Measurements from ENCODE around the gene ARHGDIB. TPM values are rescaled to one million over a fixed set of nuclear protein-coding genes. Genes with fewer than 3 reads are reported as not detected.

ARHGDIB gene
- total and polyA plus RNA-seq, 2 of the 13 experiments (the other 11 are each of a cell fraction or from before 2014, with no cell fraction given) = 0.11 to 0.87 TPM

DNA sequence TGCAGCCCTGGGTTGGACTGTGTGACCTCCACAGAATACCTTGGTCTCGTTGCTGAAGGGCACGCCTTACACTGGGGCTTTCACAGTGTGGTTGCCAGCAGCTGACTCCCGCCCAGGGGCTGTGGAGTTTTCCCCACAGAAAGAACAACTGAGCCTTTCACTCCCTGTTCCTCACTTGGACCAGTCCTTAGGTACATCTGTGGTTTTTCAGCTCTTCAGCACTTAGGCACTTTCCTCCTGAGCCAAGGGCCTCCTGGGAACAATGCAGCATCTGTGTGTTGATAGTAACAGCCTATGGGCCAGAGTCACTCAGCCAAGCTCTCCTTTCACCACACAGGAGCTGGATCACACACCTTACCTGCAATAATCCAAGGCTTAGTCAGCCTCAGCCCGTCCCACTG lies 48.0 kb downstream of the ARHGDIB start:
- Histone ChIP-seq H3K4me3 (replicated peaks in 1 of 3; ENCODE audit: insufficient read depth in 1 of 3, low read depth in 2 of 3, low read length in 3 of 3) (no peak overlapping the region), H3K9ac (ENCODE audit: insufficient read depth, low read depth, low read length) (no peak overlapping the region), H3K9me3 (ENCODE audit: low read length) (no peaks in the 10 kb centered on the region), H3K27ac (ENCODE audit: extremely low read length, insufficient read depth, low read length) (no peak overlapping the region), H3K4me2 (ENCODE audit: low read depth, low read length) (no peak overlapping the region), H3K27me3 (ENCODE audit: control insufficient read depth in 1 of 2, insufficient read depth in 2 of 2, low read length in 2 of 2) (no peaks in the 10 kb centered on the region), H2AFZ (ENCODE audit: low read length) (no peak overlapping the region), H4K20me1 (ENCODE audit: insufficient read depth, low read length) (no peaks in the 10 kb centered on the region), H3K4me1 (ENCODE audit: insufficient read depth, low read length) (no peaks in the 10 kb centered on the region), H3K79me2 (ENCODE audit: insufficient read depth, low read length) (no peaks in the 10 kb centered on the region), H3K36me3 (replicated peaks in 1 of 2; ENCODE audit: control insufficient read depth in 1 of 2, insufficient read depth in 2 of 2, low read length in 2 of 2) (no peaks in the 10 kb centered on the region)
- no peak for TF ChIP-seq CENPT (CRISPR knock-in tag; IDR thresholded peaks at IDR 0.05; ENCODE audit: low read depth)
- BruUV-seq (replicated peaks) = no TSS peak
- intact Hi-C loops (cut with micrococcal nuclease; ENCODE audit: unreplicated experiment) = no loop called here
- 81% methylated on average over 1 of the region's 4 CpGs for WGBS (ENCODE audit: low lambda C conversion rate)
- POLR2A ChIA-PET = no interaction called here
- no peak for FAIRE-seq
- DNase-seq (ENCODE audit: low spot score) = no peak
- in situ Hi-C loops (cut with HindIII; ENCODE audit: extremely low pct_ligation_motif_present, low pct_unique_long_range_greater_than_20kb) = no loop called here
- CTCF ChIA-PET (ENCODE audit: low intra/inter-chr PET ratio, low total read pairs) = no interaction called here
- ATAC-seq = no peak

DNA sequence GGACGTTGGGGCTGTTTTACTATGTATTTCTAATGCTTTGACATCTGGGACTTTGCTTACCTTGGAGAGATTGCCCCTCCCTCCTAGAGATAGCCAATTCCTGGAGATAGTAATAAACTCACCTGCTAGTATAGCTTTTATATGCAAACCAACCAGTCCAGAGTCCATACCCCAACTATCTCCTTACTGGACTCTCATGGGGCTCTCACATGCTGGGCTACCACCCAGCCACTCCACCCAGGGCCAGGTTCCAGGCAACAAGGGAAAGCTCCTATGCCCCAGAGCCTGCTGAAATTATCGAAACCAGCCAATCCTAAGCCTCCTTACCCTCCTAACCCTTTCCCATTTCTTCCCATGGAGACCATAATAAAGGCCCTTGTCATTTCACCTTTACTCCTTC lies 50.3 kb downstream of the ARHGDIB start:
- Histone ChIP-seq H3K4me3 (replicated peaks in 1 of 3; ENCODE audit: insufficient read depth in 1 of 3, low read depth in 2 of 3, low read length in 3 of 3) (no peak overlapping the region), H4K20me1 (ENCODE audit: insufficient read depth, low read length) (no peaks in the 10 kb centered on the region), H3K9me3 (ENCODE audit: low read length) (no peaks in the 10 kb centered on the region), H3K36me3 (replicated peaks in 1 of 2; ENCODE audit: control insufficient read depth in 1 of 2, insufficient read depth in 2 of 2, low read length in 2 of 2) (no peaks in the 10 kb centered on the region), H3K79me2 (ENCODE audit: insufficient read depth, low read length) (no peaks in the 10 kb centered on the region), H3K27me3 (ENCODE audit: control insufficient read depth in 1 of 2, insufficient read depth in 2 of 2, low read length in 2 of 2) (no peaks in the 10 kb centered on the region), H3K4me2 (ENCODE audit: low read depth, low read length) (no peak overlapping the region), H2AFZ (ENCODE audit: low read length) (no peak overlapping the region), H3K27ac (ENCODE audit: extremely low read length, insufficient read depth, low read length) (no peak overlapping the region), H3K4me1 (ENCODE audit: insufficient read depth, low read length) (no peaks in the 10 kb centered on the region), H3K9ac (ENCODE audit: insufficient read depth, low read depth, low read length) (no peak overlapping the region)
- no TSS peak for BruUV-seq (replicated peaks)
- ATAC-seq (no peak), DNase-seq (ENCODE audit: low spot score) (no peak), FAIRE-seq (no peak)
- in situ Hi-C loops (cut with HindIII; ENCODE audit: extremely low pct_ligation_motif_present, low pct_unique_long_range_greater_than_20kb) (no loop called here), intact Hi-C loops (cut with micrococcal nuclease; ENCODE audit: unreplicated experiment) (no loop called here)
- POLR2A ChIA-PET = no interaction called here
- 64% methylated on average over 1 of the region's 2 CpGs for WGBS (ENCODE audit: low lambda C conversion rate)
- CTCF ChIA-PET (ENCODE audit: low intra/inter-chr PET ratio, low total read pairs) = no interaction called here
- TF ChIP-seq NCOA2 (CRISPR knock-in tag; IDR thresholded peaks at IDR 0.05) (no peak), ZMYM4 (CRISPR knock-in tag; IDR thresholded peaks at IDR 0.05) (no peak), PCBP2 (optimal IDR thresholded peaks at IDR 0.05; ENCODE audit: low read depth, low read length, poor library complexity, severe bottlenecking) (no peak), SMAD9 (CRISPR knock-in tag; IDR thresholded peaks at IDR 0.05) (no peak), ZNF121 (CRISPR knock-in tag; IDR thresholded peaks at IDR 0.05) (no peak), ZNF460 (CRISPR knock-in tag; IDR thresholded peaks at IDR 0.05; ENCODE audit: borderline replicate concordance) (no peak), ZNF709 (CRISPR knock-in tag; IDR thresholded peaks at IDR 0.05) (no peak), ZNF720 (CRISPR knock-in tag; IDR thresholded peaks at IDR 0.05) (no peak), MED8 (CRISPR knock-in tag; IDR thresholded peaks at IDR 0.05; ENCODE audit: insufficient replicate concordance) (no peak), ZNF768 (CRISPR knock-in tag; IDR thresholded peaks at IDR 0.05) (no peak), FOSL1 (CRISPR knock-in tag; IDR thresholded peaks at IDR 0.05; ENCODE audit: borderline replicate concordance) (no peak), ZNF761 (CRISPR knock-in tag; conservative IDR thresholded peaks at IDR 0.05) (no peak), HDAC1 (CRISPR knock-in tag; IDR thresholded peaks at IDR 0.05) (no peak), ISL2 (CRISPR knock-in tag; IDR thresholded peaks at IDR 0.05) (no peak), ZNF766 (CRISPR knock-in tag; IDR thresholded peaks at IDR 0.05; ENCODE audit: borderline replicate concordance) (no peak), ZNF547 (CRISPR knock-in tag; IDR thresholded peaks at IDR 0.05) (no peak), MXD4 (CRISPR knock-in tag; IDR thresholded peaks at IDR 0.05) (no peak)
- TF ChIP-seq, protein P1, sequence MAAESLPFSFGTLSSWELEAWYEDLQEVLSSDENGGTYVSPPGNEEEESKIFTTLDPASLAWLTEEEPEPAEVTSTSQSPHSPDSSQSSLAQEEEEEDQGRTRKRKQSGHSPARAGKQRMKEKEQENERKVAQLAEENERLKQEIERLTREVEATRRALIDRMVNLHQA (CRISPR knock-in tag; IDR thresholded peaks at IDR 0.05) = no peak
- TF ChIP-seq, protein P2, sequence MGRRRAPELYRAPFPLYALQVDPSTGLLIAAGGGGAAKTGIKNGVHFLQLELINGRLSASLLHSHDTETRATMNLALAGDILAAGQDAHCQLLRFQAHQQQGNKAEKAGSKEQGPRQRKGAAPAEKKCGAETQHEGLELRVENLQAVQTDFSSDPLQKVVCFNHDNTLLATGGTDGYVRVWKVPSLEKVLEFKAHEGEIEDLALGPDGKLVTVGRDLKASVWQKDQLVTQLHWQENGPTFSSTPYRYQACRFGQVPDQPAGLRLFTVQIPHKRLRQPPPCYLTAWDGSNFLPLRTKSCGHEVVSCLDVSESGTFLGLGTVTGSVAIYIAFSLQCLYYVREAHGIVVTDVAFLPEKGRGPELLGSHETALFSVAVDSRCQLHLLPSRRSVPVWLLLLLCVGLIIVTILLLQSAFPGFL (CRISPR knock-in tag; IDR thresholded peaks at IDR 0.05) = no peak

Data from HepG2 (cell line).